Dermis blood vessel endothelial cell (primary cell): Measurements from ENCODE around the gene PIK3IP1. TPM values are rescaled to one million over a fixed set of nuclear protein-coding genes. Genes with fewer than 3 reads are reported as not detected.
A peak's percentile ranks its signal among the peaks of the same experiment; 100 is the strongest.

ENCODE experiments used
- DNase-seq: peaks from one replicate; pipeline ENCODE4 v3.0.0; 2010
- total RNA-seq: library from RNA; depleted of rRNA; stranded (reverse); fragments of >200 nt; gene quantifications from 2 replicates; pipeline ENCODE4 v1.2.3, GENCODE V29; 2014

Gene PIK3IP1
- total RNA-seq, 1 donor from 2014 or later = 17.2 TPM

- no peak for DNase-seq
Observed at GRCh38 chr22:31278626-31279326, 13.5 kb downstream of the PIK3IP1 start.

GRCh38 chr22:31278151-31278621, 14.1 kb downstream of the PIK3IP1 start:
- DNase-seq = no peak

- no peak for DNase-seq
Observed at GRCh38 chr22:31277741-31278140, 14.5 kb downstream of the PIK3IP1 start.

GRCh38 chr22:31276426-31277167, 15.7 kb downstream of the PIK3IP1 start:
- DNase-seq = no peak

- no peak for DNase-seq
Observed at GRCh38 chr22:31275576-31275975, 16.7 kb downstream of the PIK3IP1 start.

GRCh38 chr22:31275018-31275417, 17.3 kb downstream of the PIK3IP1 start:
- no peak for DNase-seq

GRCh38 chr22:31274017-31274416, 18.3 kb downstream of the PIK3IP1 start:
- no peak for DNase-seq

- peak; percentile 83 for DNase-seq
Observed at GRCh38 chr22:31272522-31273446, 19.5 kb downstream of the PIK3IP1 start.

GRCh38 chr22:31271485-31271884, 20.8 kb downstream of the PIK3IP1 start:
- no peak for DNase-seq

GRCh38 chr22:31271026-31271425, 21.3 kb downstream of the PIK3IP1 start:
- no peak for DNase-seq

- DNase-seq = peak; percentile 16
Observed at GRCh38 chr22:31269892-31270579, 22.3 kb downstream of the PIK3IP1 start.

- no peak for DNase-seq
Observed at GRCh38 chr22:31268281-31268680, 24.0 kb downstream of the PIK3IP1 start.

GRCh38 chr22:31263896-31264640, 28.2 kb downstream of the PIK3IP1 start:
- no peak for DNase-seq

- no peak for DNase-seq
Observed at GRCh38 chr22:31262312-31263133, 29.8 kb downstream of the PIK3IP1 start.

- no peak for DNase-seq
Observed at GRCh38 chr22:31260474-31260856, 31.8 kb downstream of the PIK3IP1 start.

- DNase-seq = no peak
Observed at GRCh38 chr22:31259798-31260473, 32.4 kb downstream of the PIK3IP1 start.

- peak; percentile 94 for DNase-seq
Observed at GRCh38 chr22:31253949-31254348, 38.3 kb downstream of the PIK3IP1 start.

GRCh38 chr22:31250740-31251600, 41.3 kb downstream of the PIK3IP1 start:
- DNase-seq = no peak
